Hepatocyte (in vitro differentiated cells): ENCODE data around the gene CACNG4. TPM values are rescaled to one million over a fixed set of nuclear protein-coding genes. Genes with fewer than 3 reads are reported as not detected.

Experiments used
- DNase-seq: peaks from one replicate; pipeline ENCODE4 v3.0.0-alpha.2; 2016; ENCODE audit warnings: low spot score
- H2AFZ ChIP-seq: fragments of 200-600 bp; sonication (generic); 2 replicates; pipeline ENCODE4 v1.6.0; 2016; ENCODE audit warnings: antibody characterized with exemption, mild to moderate bottlenecking
- H3K27ac ChIP-seq: fragments of 200-600 bp; sonication (generic); 2 replicates; pipeline ENCODE4 v1.5.1; 2016; ENCODE audit warnings: mild to moderate bottlenecking
- H3K27me3 ChIP-seq: fragments of 200-600 bp; sonication (generic); 2 replicates; pipeline ENCODE4 v1.6.1; 2016
- H3K36me3 ChIP-seq: fragments of 200-600 bp; sonication (generic); replicated peaks from 2 replicates; pipeline ENCODE4 v1.5.1; 2016; ENCODE audit warnings: low read depth; ENCODE audit not compliant: insufficient read depth
- H3K4me1 ChIP-seq: fragments of 200-600 bp; sonication (generic); 2 replicates; pipeline ENCODE4 v1.5.1; 2016; ENCODE audit warnings: mild to moderate bottlenecking, moderate library complexity; ENCODE audit not compliant: insufficient read depth
- H3K4me2 ChIP-seq: fragments of 200-600 bp; sonication (generic); 2 replicates; pipeline ENCODE4 v1.6.0; 2016
- H3K4me3 ChIP-seq: fragments of 200-600 bp; sonication (generic); 2 replicates; pipeline ENCODE4 v1.5.1; 2016; ENCODE audit warnings: mild to moderate bottlenecking
- H3K79me2 ChIP-seq: fragments of 200-600 bp; sonication (generic); 2 replicates; pipeline ENCODE4 v1.6.0; 2017; ENCODE audit warnings: mild to moderate bottlenecking
- H3K9me2 ChIP-seq: fragments of 200-600 bp; sonication (generic); replicated peaks from 2 replicates; pipeline ENCODE4 v1.6.0; 2017; ENCODE audit warnings: mild to moderate bottlenecking; ENCODE audit not compliant: insufficient read depth
- H3K9me3 ChIP-seq: fragments of 200-600 bp; sonication (generic); 2 replicates; pipeline ENCODE4 v1.5.1; 2016; ENCODE audit warnings: low read depth, mild to moderate bottlenecking
- H4K20me1 ChIP-seq: fragments of 200-600 bp; sonication (generic); 2 replicates; pipeline ENCODE4 v1.6.0; 2016; ENCODE audit warnings: mild to moderate bottlenecking; ENCODE audit not compliant: insufficient read depth, poor library complexity, severe bottlenecking
- CTCF ChIP-seq: fragments of 200-600 bp; sonication (generic); IDR thresholded peaks from 2 replicates; pipeline ENCODE4 v1.5.1; 2016; ENCODE audit warnings: antibody characterized with exemption, mild to moderate bottlenecking; ENCODE audit not compliant: poor library complexity
- EZH2 ChIP-seq: fragments of 200-600 bp; sonication (generic); IDR thresholded peaks from 2 replicates; pipeline ENCODE4 v1.6.1; 2016; ENCODE audit warnings: antibody characterized with exemption, mild to moderate bottlenecking, borderline replicate concordance
- EZH2phosphoT487 ChIP-seq: fragments of 200-600 bp; sonication (generic); IDR thresholded peaks from one replicate; pipeline ENCODE4 v1.6.1; 2018; ENCODE audit warnings: antibody characterized with exemption, mild to moderate bottlenecking, low read depth, moderate library complexity; ENCODE audit not compliant: unreplicated experiment, severe bottlenecking
- WGBS: methylation state at CpG from one replicate; pipeline ENCODE4 v1.1.6; 2016; ENCODE audit warnings: low lambda C conversion rate; ENCODE audit errors: missing lambda C conversion rate; 5-methylcytosine and 5-hydroxymethylcytosine counted together
- polyA plus RNA-seq: library from polyadenylated mRNA; unstranded; fragments of >200 nt; fragmentation: Nextera tagmentation; extraction: Ambion mirVana; gene quantifications from 2 replicates; pipeline ENCODE4 v1.2.1, GENCODE V29; 2016
- total RNA-seq: library from RNA; depleted of rRNA; stranded (reverse); fragments of >200 nt; gene quantifications from 2 replicates; pipeline ENCODE4 v1.2.3, GENCODE V29; 2014

The CACNG4 gene
- total and polyA plus RNA-seq, 2 experiments from 2014 or later, result 3.5 to 3.9 TPM

- TF ChIP-seq EZH2phosphoT487 (no peak), EZH2 (no peak), CTCF (no peak)
- WGBS, result 91% methylated on average over 9 of the region's 9 CpGs
- Histone ChIP-seq H2AFZ (no peak overlapping the region), H3K4me3 (no peak overlapping the region), H3K4me2 (no peak overlapping the region), H3K9me2 (no peaks in the 10 kb centered on the region), H3K79me2 (no peaks in the 10 kb centered on the region), H4K20me1 (no peaks in the 10 kb centered on the region), H3K27ac (no peak overlapping the region), H3K4me1 (no peaks in the 10 kb centered on the region), H3K36me3 (no peaks in the 10 kb centered on the region), H3K9me3 (peaks cover 11% of the 10 kb centered on the region), H3K27me3 (no peaks in the 10 kb centered on the region)
- no peak for DNase-seq
Measured at GRCh38 chr17:67052720-67053437, 88.4 kb downstream of the CACNG4 start.

- no peaks in the 10 kb centered on the region for H3K27me3 ChIP-seq
- no peaks in the 10 kb centered on the region for H3K4me1 ChIP-seq
- H2AFZ ChIP-seq, result no peak overlapping the region
- H3K36me3 ChIP-seq, result no peaks in the 10 kb centered on the region
- H3K4me2 ChIP-seq, result no peak overlapping the region
- peaks cover 8% of the 10 kb centered on the region for H3K9me3 ChIP-seq
- 90% methylated on average over 9 of the region's 9 CpGs for WGBS
- H3K9me2 ChIP-seq, result no peaks in the 10 kb centered on the region
- no peak overlapping the region for H3K4me3 ChIP-seq
- H3K79me2 ChIP-seq, result no peaks in the 10 kb centered on the region
- no peaks in the 10 kb centered on the region for H4K20me1 ChIP-seq
- DNase-seq, result no peak
- H3K27ac ChIP-seq, result no peak overlapping the region
- TF ChIP-seq EZH2phosphoT487 (no peak), CTCF (no peak), EZH2 (no peak)
Measured at GRCh38 chr17:67053438-67054000, 89.0 kb downstream of the CACNG4 start.

GRCh38 chr17:67054011-67054591 is 89.6 kb downstream of the CACNG4 start:
- Histone ChIP-seq H3K4me2 (no peak overlapping the region), H3K9me2 (no peaks in the 10 kb centered on the region), H2AFZ (no peak overlapping the region), H3K4me1 (no peaks in the 10 kb centered on the region), H3K27me3 (no peaks in the 10 kb centered on the region), H3K27ac (no peak overlapping the region), H3K4me3 (no peak overlapping the region), H3K36me3 (no peaks in the 10 kb centered on the region), H4K20me1 (no peaks in the 10 kb centered on the region), H3K79me2 (no peaks in the 10 kb centered on the region), H3K9me3 (peaks cover 3% of the 10 kb centered on the region)
- DNase-seq, result no peak
- no peak for TF ChIP-seq EZH2phosphoT487
- no peak for TF ChIP-seq EZH2
- 91% methylated on average over 19 of the region's 19 CpGs for WGBS

DNA sequence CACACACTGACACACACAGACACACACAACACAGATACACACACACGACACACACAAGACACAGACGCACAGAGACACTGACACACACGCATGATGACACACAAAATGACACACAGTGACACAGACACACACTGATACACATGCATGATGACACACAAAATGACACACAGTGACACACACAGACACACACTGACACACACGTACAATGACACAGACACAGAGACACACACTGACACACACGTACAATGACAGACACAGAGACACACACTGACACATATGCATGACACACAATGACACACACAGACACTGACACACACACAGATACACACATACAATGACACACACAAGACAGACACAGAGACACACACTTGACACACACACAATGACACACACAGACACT is 90.1 kb downstream of the CACNG4 start:
- Histone ChIP-seq H3K79me2 (no peaks in the 10 kb centered on the region), H3K9me2 (no peaks in the 10 kb centered on the region), H3K4me1 (no peaks in the 10 kb centered on the region), H4K20me1 (no peaks in the 10 kb centered on the region), H3K4me3 (no peak overlapping the region), H3K27me3 (no peaks in the 10 kb centered on the region), H3K36me3 (no peaks in the 10 kb centered on the region), H3K9me3 (no peaks in the 10 kb centered on the region), H3K27ac (no peak overlapping the region), H3K4me2 (no peak overlapping the region), H2AFZ (no peak overlapping the region)
- 78% methylated on average over 5 of the region's 5 CpGs for WGBS
- no peak for TF ChIP-seq CTCF
- no peak for TF ChIP-seq EZH2
- TF ChIP-seq EZH2phosphoT487, result no peak
- DNase-seq, result no peak
